ENCODE results near the gene ADAM12.

Gene ADAM12

DNA sequence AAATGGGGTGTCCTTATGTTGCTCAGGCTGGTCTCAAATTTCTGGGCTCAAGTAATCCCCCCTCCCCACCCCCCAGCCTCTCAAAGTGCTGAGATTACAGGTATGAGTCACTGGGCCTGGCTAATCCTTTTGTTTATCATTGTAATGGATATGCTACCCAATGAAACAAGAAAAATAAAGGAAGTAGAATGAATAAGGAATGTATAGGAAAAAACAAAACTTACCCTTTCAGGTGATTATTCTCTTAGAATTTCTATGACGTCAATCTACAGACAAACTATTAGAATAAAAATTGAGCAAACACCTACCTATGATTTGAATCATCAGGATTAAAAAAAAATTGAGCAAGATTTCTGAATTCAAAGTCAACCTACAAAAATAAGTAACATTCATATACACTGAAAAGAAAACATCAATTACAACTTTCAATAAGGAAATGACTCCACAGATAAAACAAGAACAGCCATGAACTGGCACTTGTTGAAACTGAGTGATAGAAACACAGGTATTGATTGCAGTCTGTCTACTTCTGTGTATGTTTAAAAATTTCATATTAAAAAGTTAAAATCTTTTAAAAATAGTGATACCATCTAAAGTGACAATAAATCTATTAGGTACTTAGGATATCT lies 12.2 kb downstream of the ADAM12 start:
- Histone ChIP-seq H3K4me2 (ENCODE audit: insufficient read depth, low read length) (no peak overlapping the region), H3K4me3 (ENCODE audit: low read depth in 1 of 2, low read length in 2 of 2) (no peak overlapping the region), H3K36me3 (ENCODE audit: insufficient read depth, low read length) (no peaks in the 10 kb centered on the region), H3K27ac (ENCODE audit: low read length) (no peak overlapping the region), H3K79me2 (ENCODE audit: insufficient read depth, low read length) (no peaks in the 10 kb centered on the region), H3K9me3 (ENCODE audit: insufficient read depth, low read length, severe bottlenecking) (no peaks in the 10 kb centered on the region), H2AFZ (ENCODE audit: low read depth, low read length) (no peak overlapping the region), H4K20me1 (ENCODE audit: insufficient read depth, low read length) (no peaks in the 10 kb centered on the region), H3K9ac (ENCODE audit: low read depth, low read length) (no peak overlapping the region), H3K4me1 (ENCODE audit: insufficient read depth, low read length) (no peaks in the 10 kb centered on the region), H3K27me3 (ENCODE audit: insufficient read depth, low read length, poor library complexity) (no peaks in the 10 kb centered on the region)
- TF ChIP-seq, protein P1, sequence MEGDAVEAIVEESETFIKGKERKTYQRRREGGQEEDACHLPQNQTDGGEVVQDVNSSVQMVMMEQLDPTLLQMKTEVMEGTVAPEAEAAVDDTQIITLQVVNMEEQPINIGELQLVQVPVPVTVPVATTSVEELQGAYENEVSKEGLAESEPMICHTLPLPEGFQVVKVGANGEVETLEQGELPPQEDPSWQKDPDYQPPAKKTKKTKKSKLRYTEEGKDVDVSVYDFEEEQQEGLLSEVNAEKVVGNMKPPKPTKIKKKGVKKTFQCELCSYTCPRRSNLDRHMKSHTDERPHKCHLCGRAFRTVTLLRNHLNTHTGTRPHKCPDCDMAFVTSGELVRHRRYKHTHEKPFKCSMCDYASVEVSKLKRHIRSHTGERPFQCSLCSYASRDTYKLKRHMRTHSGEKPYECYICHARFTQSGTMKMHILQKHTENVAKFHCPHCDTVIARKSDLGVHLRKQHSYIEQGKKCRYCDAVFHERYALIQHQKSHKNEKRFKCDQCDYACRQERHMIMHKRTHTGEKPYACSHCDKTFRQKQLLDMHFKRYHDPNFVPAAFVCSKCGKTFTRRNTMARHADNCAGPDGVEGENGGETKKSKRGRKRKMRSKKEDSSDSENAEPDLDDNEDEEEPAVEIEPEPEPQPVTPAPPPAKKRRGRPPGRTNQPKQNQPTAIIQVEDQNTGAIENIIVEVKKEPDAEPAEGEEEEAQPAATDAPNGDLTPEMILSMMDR (IDR thresholded peaks at IDR 0.05; ENCODE audit: borderline replicate concordance, extremely low read depth, low read length, poor library complexity, severe bottlenecking): no peak
- no peak for TF ChIP-seq EZH2 (IDR thresholded peaks at IDR 0.05; ENCODE audit: borderline replicate concordance, low read depth, low read length, severe bottlenecking)
- DNase-seq (no peak), ATAC-seq (ENCODE audit: insufficient read depth, low read depth) (no peak)

DNA sequence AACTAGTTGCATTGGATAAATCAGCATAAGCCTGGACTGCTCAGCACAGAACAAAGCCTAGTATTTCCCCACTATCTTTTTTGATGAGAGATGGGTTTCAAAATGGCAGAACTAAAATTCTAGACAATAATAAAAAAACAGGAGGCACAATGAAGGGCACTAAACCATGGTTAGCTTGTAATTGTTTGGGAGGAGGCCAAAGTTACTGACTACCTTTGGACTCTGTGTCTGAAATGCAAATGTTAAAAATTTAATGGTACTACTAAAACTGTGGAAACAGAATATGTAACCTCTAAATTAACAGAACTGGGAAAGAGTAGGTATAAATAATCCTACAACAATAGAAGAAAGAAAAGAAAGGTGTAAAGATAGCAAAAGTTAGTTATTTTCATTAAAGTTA lies 13.0 kb downstream of the ADAM12 start:
- ATAC-seq (ENCODE audit: insufficient read depth, low read depth): no peak
- H3K36me3 ChIP-seq (ENCODE audit: insufficient read depth, low read length): no peaks in the 10 kb centered on the region
- no peaks in the 10 kb centered on the region for H3K9me3 ChIP-seq (ENCODE audit: insufficient read depth, low read length, severe bottlenecking)
- TF ChIP-seq EZH2 (IDR thresholded peaks at IDR 0.05; ENCODE audit: borderline replicate concordance, low read depth, low read length, severe bottlenecking): no peak
- TF ChIP-seq, protein P1 (IDR thresholded peaks at IDR 0.05; ENCODE audit: borderline replicate concordance, extremely low read depth, low read length, poor library complexity, severe bottlenecking): no peak
- H3K4me3 ChIP-seq (ENCODE audit: low read depth in 1 of 2, low read length in 2 of 2): no peak overlapping the region
- H4K20me1 ChIP-seq (ENCODE audit: insufficient read depth, low read length): no peaks in the 10 kb centered on the region
- H3K9ac ChIP-seq (ENCODE audit: low read depth, low read length): no peak overlapping the region
- H3K4me1 ChIP-seq (ENCODE audit: insufficient read depth, low read length): no peaks in the 10 kb centered on the region
- no peak overlapping the region for H3K27ac ChIP-seq (ENCODE audit: low read length)
- H2AFZ ChIP-seq (ENCODE audit: low read depth, low read length): no peak overlapping the region
- no peak for DNase-seq
- H3K79me2 ChIP-seq (ENCODE audit: insufficient read depth, low read length): no peaks in the 10 kb centered on the region
- no peaks in the 10 kb centered on the region for H3K27me3 ChIP-seq (ENCODE audit: insufficient read depth, low read length, poor library complexity)
- no peak overlapping the region for H3K4me2 ChIP-seq (ENCODE audit: insufficient read depth, low read length)

DNA sequence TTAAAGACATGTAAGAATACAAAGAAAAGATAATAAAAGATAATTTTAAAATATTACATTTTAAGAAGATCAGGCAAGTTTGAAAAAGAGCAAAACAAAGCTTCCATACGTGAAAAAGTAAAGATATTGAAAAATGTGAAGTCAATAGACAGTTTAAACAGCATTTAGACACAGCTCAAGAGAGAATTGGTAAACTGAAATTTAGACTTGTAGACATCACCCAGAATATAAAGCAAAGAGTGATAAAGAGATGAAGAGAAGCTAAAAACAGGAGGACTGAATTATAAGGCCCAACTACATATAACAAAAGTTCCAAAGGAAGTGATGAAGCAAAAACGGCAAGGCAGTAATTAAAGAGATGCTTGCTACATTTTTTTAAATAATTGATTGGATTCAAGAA lies 13.8 kb downstream of the ADAM12 start:
- H3K9me3 ChIP-seq (ENCODE audit: insufficient read depth, low read length, severe bottlenecking): no peaks in the 10 kb centered on the region
- ATAC-seq (ENCODE audit: insufficient read depth, low read depth) (no peak), DNase-seq (no peak)
- no peaks in the 10 kb centered on the region for H3K4me1 ChIP-seq (ENCODE audit: insufficient read depth, low read length)
- no peak overlapping the region for H3K4me2 ChIP-seq (ENCODE audit: insufficient read depth, low read length)
- no peaks in the 10 kb centered on the region for H4K20me1 ChIP-seq (ENCODE audit: insufficient read depth, low read length)
- H3K79me2 ChIP-seq (ENCODE audit: insufficient read depth, low read length): no peaks in the 10 kb centered on the region
- no peak overlapping the region for H3K9ac ChIP-seq (ENCODE audit: low read depth, low read length)
- no peak overlapping the region for H2AFZ ChIP-seq (ENCODE audit: low read depth, low read length)
- no peaks in the 10 kb centered on the region for H3K27me3 ChIP-seq (ENCODE audit: insufficient read depth, low read length, poor library complexity)
- TF ChIP-seq, protein P1 (IDR thresholded peaks at IDR 0.05; ENCODE audit: borderline replicate concordance, extremely low read depth, low read length, poor library complexity, severe bottlenecking): no peak
- TF ChIP-seq EZH2 (IDR thresholded peaks at IDR 0.05; ENCODE audit: borderline replicate concordance, low read depth, low read length, severe bottlenecking): no peak
- no peak overlapping the region for H3K27ac ChIP-seq (ENCODE audit: low read length)
- no peaks in the 10 kb centered on the region for H3K36me3 ChIP-seq (ENCODE audit: insufficient read depth, low read length)
- no peak overlapping the region for H3K4me3 ChIP-seq (ENCODE audit: low read depth in 1 of 2, low read length in 2 of 2)
